GM21737 (cell line): ENCODE data around the gene SPTLC3.
A peak's percentile ranks its signal among the peaks of the same experiment; 100 is the strongest.

Source experiments
- ATAC-seq: cut with Tn5 transposase; IDR thresholded peaks from one replicate; pipeline ENCODE4 v1.9.1; 2021; ENCODE audit warnings: mild to moderate bottlenecking, moderate library complexity; ENCODE audit not compliant: unreplicated experiment

The SPTLC3 gene

GRCh38 chr20:12984069-12984765 lies 24.6 kb upstream of the SPTLC3 start:
- ATAC-seq = no peak

DNA sequence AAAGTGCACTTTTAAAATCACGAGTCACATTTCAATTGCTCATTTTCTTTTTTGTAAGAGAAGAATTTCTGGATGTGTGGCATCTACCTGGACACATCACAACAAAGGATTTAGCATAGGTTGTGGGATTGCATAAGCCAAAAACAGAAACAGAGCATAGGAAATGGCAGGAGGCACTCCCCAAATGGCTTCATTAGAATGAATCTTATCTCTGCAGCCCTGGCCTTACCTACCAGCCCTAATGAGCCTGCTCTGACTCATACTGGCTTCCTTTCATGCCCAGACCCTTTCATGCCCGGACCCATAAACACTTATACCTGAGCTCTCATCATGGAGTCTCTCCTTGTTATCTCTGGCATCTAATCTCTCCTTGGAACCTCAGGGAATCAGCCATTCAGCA lies 23.9 kb upstream of the SPTLC3 start:
- no peak for ATAC-seq

DNA sequence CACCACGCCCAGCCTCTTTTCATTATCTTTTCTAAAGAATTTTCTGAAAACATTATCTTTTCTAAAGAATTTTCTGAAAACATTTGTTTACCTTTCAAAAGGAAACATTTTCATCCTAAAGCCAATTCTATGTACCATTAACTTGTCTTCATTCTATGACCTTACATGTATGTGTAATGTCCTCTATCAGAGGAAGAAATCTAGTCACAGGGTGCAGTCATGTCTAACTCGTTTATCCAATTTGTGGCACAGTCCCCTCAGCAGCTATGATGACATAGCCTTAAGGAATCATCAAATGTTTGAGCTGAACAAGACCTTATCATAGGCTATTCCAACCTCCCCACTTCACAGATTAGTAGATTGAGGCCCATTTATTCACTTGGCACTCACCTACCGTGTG lies 21.5 kb upstream of the SPTLC3 start:
- no peak for ATAC-seq

GRCh38 chr20:12989586-12990115 lies 19.1 kb upstream of the SPTLC3 start:
- no peak for ATAC-seq

- no peak for ATAC-seq
Measured at GRCh38 chr20:12997128-12997655, 11.6 kb upstream of the SPTLC3 start.

DNA sequence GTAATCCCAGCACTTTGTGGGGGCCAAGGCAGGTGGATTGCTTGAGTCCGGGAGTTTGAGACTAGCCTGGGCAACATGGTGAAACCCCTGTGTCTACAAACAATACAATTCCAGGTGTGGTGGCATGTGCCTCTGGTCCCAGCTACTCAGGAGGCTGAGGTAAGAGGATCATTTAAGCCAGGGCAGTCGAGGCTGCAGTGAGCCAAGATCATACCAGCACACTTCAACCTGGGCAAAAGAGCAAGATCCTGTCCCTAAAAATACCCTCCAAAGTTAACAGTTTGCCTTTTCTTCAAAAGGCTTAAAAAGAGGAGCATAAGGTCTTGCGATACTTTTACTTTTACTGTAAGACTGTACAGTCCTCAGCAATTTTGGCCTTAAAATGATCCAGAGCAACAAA lies 10.7 kb upstream of the SPTLC3 start:
- no peak for ATAC-seq

DNA sequence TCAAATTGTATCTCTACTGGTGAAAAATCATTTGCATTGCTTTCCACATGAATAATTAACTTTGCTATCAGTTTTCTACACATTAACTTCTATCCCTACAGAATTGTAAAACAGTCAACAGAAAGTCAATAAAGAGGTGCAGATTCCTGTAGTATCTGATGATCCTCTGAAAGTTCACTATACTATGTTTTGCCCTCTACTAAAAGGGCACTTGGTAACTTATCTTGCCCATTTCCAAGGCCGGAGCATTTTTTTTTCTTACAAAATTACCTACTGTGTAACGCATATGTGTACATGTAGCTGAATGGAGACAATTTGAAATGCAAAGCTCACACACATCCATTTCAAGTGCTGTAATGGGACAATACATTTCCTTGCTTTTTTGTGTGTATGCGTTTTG lies 9.6 kb upstream of the SPTLC3 start:
- no peak for ATAC-seq

GRCh38 chr20:13002251-13002650 lies 6.5 kb upstream of the SPTLC3 start:
- no peak for ATAC-seq

- no peak for ATAC-seq
Measured at GRCh38 chr20:13006825-13007224, 1.9 kb upstream of the SPTLC3 start.

- no peak for ATAC-seq
Measured at GRCh38 chr20:13007596-13007995, 1.2 kb upstream of the SPTLC3 start.

GRCh38 chr20:13009682-13010406 lies 1.1 kb downstream of the SPTLC3 start:
- peak; percentile 87 for ATAC-seq

DNA sequence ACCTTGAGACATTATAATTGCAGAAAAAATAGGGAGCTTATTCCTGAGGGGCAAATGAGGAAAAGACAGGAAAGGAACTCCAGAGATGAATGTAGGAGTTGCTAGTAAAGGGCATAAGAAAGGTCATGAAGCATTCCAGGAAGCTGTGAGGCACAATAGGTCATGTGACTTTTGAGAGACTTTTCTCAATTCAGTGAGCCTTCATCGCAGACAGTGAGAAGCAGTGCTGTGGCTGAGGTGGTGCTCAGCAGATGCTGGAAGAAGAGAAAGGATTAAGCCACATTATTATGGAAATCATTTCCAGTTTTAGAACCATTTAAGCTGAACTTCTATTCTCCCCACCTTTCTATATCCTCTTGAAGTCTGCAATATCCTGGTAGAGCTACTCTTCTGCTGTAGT lies 4.1 kb downstream of the SPTLC3 start:
- ATAC-seq = no peak

- no peak for ATAC-seq
Measured at GRCh38 chr20:13013411-13013810, 4.6 kb downstream of the SPTLC3 start.

GRCh38 chr20:13017235-13017634 lies 8.5 kb downstream of the SPTLC3 start:
- ATAC-seq = no peak

GRCh38 chr20:13017883-13018535 lies 9.2 kb downstream of the SPTLC3 start:
- ATAC-seq = no peak

DNA sequence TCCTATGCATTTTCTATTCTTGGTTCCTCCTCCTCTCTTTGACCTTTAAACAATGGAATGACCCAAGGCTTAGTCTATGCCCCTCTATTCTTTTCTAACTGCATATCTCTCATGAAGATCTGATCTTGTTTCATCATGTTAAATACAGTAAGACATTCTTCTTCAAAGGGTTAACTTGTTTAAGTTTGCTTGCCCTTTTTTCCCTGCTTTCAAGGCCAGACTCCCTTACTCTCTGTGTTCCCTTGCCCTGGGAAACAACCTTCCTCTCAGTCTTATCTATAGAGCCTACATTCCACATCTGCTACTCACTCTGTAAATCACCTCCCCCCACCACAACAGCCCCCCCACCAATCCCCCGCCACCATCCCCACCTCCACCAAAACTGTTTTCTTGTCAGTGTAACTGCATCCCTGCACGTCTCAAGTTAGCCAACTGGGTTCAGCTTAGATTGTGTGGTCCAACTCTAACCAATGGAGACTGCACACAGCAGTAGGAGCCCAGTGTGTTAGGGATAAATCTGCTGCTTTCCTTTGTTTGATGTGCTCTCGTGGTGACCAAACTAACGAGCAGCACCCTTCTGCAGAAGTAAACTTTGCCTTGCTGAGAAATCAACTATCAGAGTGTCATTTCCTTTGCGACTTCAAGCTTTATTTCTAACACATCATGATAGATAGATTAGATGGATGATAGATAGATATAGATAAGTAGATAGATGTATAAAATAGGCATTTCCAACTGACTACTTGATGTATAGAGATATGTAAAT lies 12.6 kb downstream of the SPTLC3 start:
- ATAC-seq = no peak

- no peak for ATAC-seq
Measured at GRCh38 chr20:13022401-13023155, 13.8 kb downstream of the SPTLC3 start.

- no peak for ATAC-seq
Measured at GRCh38 chr20:13024596-13024995, 15.8 kb downstream of the SPTLC3 start.

DNA sequence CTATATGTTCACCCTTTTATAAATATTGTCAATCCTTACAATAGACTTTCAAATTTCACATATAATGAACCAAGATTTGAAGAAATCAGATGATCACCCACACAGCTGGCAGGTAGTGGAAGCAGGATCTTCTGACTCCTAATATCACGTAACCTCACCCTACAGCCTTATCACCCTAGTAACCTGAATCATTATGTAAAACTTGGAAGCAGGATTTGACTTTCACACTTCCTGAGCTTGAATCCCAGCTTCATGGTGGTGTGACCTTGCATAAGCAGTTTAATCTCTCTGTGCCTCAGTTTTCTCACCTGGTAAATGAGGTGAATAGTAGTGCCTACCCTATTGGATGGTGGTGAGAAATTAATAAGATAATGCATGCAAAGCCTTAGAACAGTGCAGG lies 16.4 kb downstream of the SPTLC3 start:
- no peak for ATAC-seq

- no peak for ATAC-seq
Measured at GRCh38 chr20:13028001-13028400, 19.2 kb downstream of the SPTLC3 start.
